DND-41 (cell line): ENCODE measurements around the gene SLC39A2.

Experiments used
- ATAC-seq: fragments of 200-7000 bp; cut with Tn5 transposase; 3 replicates; pipeline ENCODE4 v1.9.1; 2021; ENCODE audit warnings: low read depth; ENCODE audit not compliant: insufficient read depth
- DNase-seq: peaks from one replicate; pipeline ENCODE4 v3.0.0-alpha.2; 2020
- H2AFZ ChIP-seq: 2 replicates; pipeline ENCODE4 v1.6.0; 2012; ENCODE audit warnings: low read depth, low read length
- H3K27ac ChIP-seq: 2 replicates; pipeline ENCODE4 v1.5.1; 2012; ENCODE audit warnings: low read length, inconsistent platforms
- H3K27me3 ChIP-seq: fragments of 200-600 bp; sonication (generic); 2 replicates; pipeline ENCODE4 v1.6.0; 2012; ENCODE audit warnings: low read length, mild to moderate bottlenecking, inconsistent platforms; ENCODE audit not compliant: insufficient read depth, poor library complexity
- H3K36me3 ChIP-seq: 2 replicates; pipeline ENCODE4 v1.5.1; 2012; ENCODE audit warnings: low read length, inconsistent platforms; ENCODE audit not compliant: insufficient read depth
- H3K4me1 ChIP-seq: 2 replicates; pipeline ENCODE4 v1.5.1; 2012; ENCODE audit warnings: mild to moderate bottlenecking, low read length; ENCODE audit not compliant: insufficient read depth
- H3K4me2 ChIP-seq: 2 replicates; pipeline ENCODE4 v1.6.0; 2012; ENCODE audit warnings: mild to moderate bottlenecking, moderate library complexity, low read length, inconsistent platforms; ENCODE audit not compliant: insufficient read depth
- H3K4me3 ChIP-seq, 2 experiments: fragments of 200-600 bp in 1 of 2; shearing (Covaris generic) in 1 of 2; 2 replicates each; pipeline ENCODE4 v1.5.1; 2012 to 2016; ENCODE audit warnings: inconsistent platforms in 2 of 2, low read length in 2 of 2, mild to moderate bottlenecking in 2 of 2, low read depth in 1 of 2, moderate library complexity in 1 of 2
- H3K79me2 ChIP-seq: 2 replicates; pipeline ENCODE4 v1.6.0; 2012; ENCODE audit warnings: low read length, inconsistent platforms; ENCODE audit not compliant: insufficient read depth
- H3K9ac ChIP-seq: 2 replicates; pipeline ENCODE4 v1.6.0; 2012; ENCODE audit warnings: low read depth, mild to moderate bottlenecking, inconsistent platforms, low read length, moderate library complexity
- H3K9me3 ChIP-seq: 2 replicates; pipeline ENCODE4 v1.5.1; 2012; ENCODE audit warnings: low read length, moderate library complexity, mild to moderate bottlenecking, inconsistent platforms; ENCODE audit not compliant: insufficient read depth, severe bottlenecking
- H4K20me1 ChIP-seq: 2 replicates; pipeline ENCODE4 v1.6.0; 2012; ENCODE audit warnings: low read length; ENCODE audit not compliant: insufficient read depth
- EZH2 ChIP-seq: IDR thresholded peaks from 3 replicates; pipeline ENCODE4 v1.6.1; 2012; ENCODE audit warnings: borderline replicate concordance, low read depth, mild to moderate bottlenecking, moderate library complexity, low read length, inconsistent platforms; ENCODE audit not compliant: severe bottlenecking
- TF ChIP-seq, protein P1 (sequence below): IDR thresholded peaks from 2 replicates; pipeline ENCODE4 v1.5.1; 2012; ENCODE audit warnings: borderline replicate concordance, low read length, moderate library complexity, mild to moderate bottlenecking; ENCODE audit not compliant: poor library complexity, severe bottlenecking; ENCODE audit errors: extremely low read depth

Gene SLC39A2

DNA sequence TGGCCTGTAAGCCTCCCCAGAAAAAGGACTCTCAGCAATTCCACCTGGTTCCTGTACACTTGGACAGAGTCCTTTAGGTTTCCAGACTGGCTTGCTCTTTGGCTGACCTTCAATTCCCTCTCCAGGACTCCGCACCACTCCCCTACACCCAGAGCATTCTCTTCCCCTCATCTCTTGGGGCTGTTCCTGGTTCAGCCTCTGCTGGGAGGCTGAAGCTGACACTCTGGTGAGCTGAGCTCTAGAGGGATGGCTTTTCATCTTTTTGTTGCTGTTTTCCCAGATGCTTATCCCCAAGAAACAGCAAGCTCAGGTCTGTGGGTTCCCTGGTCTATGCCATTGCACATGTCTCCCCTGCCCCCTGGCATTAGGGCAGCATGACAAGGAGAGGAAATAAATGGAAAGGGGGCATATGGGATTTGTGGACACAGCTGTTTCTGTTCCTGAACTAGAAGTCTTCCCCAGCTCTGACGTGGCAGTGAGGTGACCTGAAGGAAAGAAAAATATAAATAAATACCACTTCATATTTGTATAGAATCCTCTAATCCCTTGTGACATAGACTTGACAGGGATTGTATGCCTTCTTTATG is 44.4 kb downstream of the SLC39A2 start:
- no peaks in the 10 kb centered on the region for H3K79me2 ChIP-seq
- no peak overlapping the region for H3K4me2 ChIP-seq
- no peak overlapping the region for H3K9ac ChIP-seq
- DNase-seq, result no peak
- H3K36me3 ChIP-seq, result no peaks in the 10 kb centered on the region
- no peak overlapping the region for H3K27ac ChIP-seq
- H2AFZ ChIP-seq, result no peak overlapping the region
- TF ChIP-seq EZH2, result no peak
- TF ChIP-seq, protein P1, sequence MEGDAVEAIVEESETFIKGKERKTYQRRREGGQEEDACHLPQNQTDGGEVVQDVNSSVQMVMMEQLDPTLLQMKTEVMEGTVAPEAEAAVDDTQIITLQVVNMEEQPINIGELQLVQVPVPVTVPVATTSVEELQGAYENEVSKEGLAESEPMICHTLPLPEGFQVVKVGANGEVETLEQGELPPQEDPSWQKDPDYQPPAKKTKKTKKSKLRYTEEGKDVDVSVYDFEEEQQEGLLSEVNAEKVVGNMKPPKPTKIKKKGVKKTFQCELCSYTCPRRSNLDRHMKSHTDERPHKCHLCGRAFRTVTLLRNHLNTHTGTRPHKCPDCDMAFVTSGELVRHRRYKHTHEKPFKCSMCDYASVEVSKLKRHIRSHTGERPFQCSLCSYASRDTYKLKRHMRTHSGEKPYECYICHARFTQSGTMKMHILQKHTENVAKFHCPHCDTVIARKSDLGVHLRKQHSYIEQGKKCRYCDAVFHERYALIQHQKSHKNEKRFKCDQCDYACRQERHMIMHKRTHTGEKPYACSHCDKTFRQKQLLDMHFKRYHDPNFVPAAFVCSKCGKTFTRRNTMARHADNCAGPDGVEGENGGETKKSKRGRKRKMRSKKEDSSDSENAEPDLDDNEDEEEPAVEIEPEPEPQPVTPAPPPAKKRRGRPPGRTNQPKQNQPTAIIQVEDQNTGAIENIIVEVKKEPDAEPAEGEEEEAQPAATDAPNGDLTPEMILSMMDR, result no peak
- no peaks in the 10 kb centered on the region for H3K9me3 ChIP-seq
- no peak overlapping the region for H3K4me3 ChIP-seq
- no peak for ATAC-seq
- H3K27me3 ChIP-seq, result peaks cover 21% of the 10 kb centered on the region
- H3K4me1 ChIP-seq, result 0 out of 2 replicates have a peak, but pooled peaks cover 6% of the 10 kb centered on the region
- no peaks in the 10 kb centered on the region for H4K20me1 ChIP-seq

GRCh38 chr14:21043974-21044618 is 45.0 kb downstream of the SLC39A2 start:
- Histone ChIP-seq H3K36me3 (no peaks in the 10 kb centered on the region), H4K20me1 (no peaks in the 10 kb centered on the region), H3K4me2 (no peak overlapping the region), H3K9ac (no peak overlapping the region), H3K9me3 (no peaks in the 10 kb centered on the region), H3K4me1 (0 out of 2 replicates have a peak, but pooled peaks cover 6% of the 10 kb centered on the region), H3K79me2 (no peaks in the 10 kb centered on the region), H3K27me3 (peaks cover 24% of the 10 kb centered on the region), H2AFZ (no peak overlapping the region), H3K4me3 (no peak overlapping the region), H3K27ac (no peak overlapping the region)
- peak; percentile 62; the same call in 2 of the 3 replicates for ATAC-seq
- peak; percentile 20 for DNase-seq
- TF ChIP-seq, protein P1, result no peak
- TF ChIP-seq EZH2, result no peak

DNA sequence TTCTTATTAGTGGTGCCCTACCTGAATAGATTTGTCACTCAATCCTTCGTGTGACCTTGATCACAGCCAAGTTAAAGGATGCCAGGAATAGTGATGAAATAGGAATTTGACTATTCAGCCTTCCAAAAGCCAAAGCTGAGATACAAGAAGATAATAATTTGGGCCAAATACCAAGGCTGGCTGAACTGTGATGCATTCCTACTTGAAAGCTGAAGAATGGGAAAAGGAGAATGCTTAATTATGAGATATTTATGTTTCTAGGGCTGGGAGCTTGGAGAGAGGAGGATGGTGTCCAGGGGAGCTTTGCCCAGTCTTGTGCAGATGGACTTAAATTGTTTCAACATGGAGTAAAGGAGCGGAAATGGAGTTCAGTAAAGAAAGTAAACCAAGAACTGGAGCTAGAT is 48.3 kb downstream of the SLC39A2 start:
- Histone ChIP-seq H3K79me2 (no peaks in the 10 kb centered on the region), H4K20me1 (no peaks in the 10 kb centered on the region), H2AFZ (no peak overlapping the region), H3K36me3 (no peaks in the 10 kb centered on the region), H3K4me3 (no peak overlapping the region), H3K27me3 (peaks cover 39% of the 10 kb centered on the region), H3K9me3 (no peaks in the 10 kb centered on the region), H3K4me1 (0 out of 2 replicates have a peak, but pooled peaks cover 6% of the 10 kb centered on the region), H3K4me2 (no peak overlapping the region), H3K27ac (no peak overlapping the region), H3K9ac (no peak overlapping the region)
- TF ChIP-seq, protein P1, result no peak
- TF ChIP-seq EZH2, result no peak
- no peak for ATAC-seq
- DNase-seq, result no peak

- Histone ChIP-seq H2AFZ (no peak overlapping the region), H3K4me3 (no peak overlapping the region), H3K9ac (no peak overlapping the region), H3K4me2 (no peak overlapping the region), H3K9me3 (no peaks in the 10 kb centered on the region), H3K27ac (no peak overlapping the region), H3K36me3 (no peaks in the 10 kb centered on the region), H3K4me1 (0 out of 2 replicates have a peak, but pooled peaks cover 6% of the 10 kb centered on the region), H3K79me2 (no peaks in the 10 kb centered on the region), H4K20me1 (no peaks in the 10 kb centered on the region), H3K27me3 (peaks cover 40% of the 10 kb centered on the region)
- DNase-seq (no peak), ATAC-seq (no peak)
- TF ChIP-seq, protein P1, result no peak
- no peak for TF ChIP-seq EZH2
Measured at GRCh38 chr14:21048638-21049037, 49.5 kb downstream of the SLC39A2 start.
